ENCODE measurements around the gene LOXHD1. TPM values are rescaled to one million over a fixed set of nuclear protein-coding genes. Genes with fewer than 3 reads are reported as not detected.

LOXHD1 gene
- total RNA-seq, 1 donor from 2014 or later, result not detected

- peaks cover 17% of the 10 kb centered on the region for H3K27me3 Mint-ChIP-seq
- H3K36me3 Mint-ChIP-seq (ENCODE audit: low read depth), result no peaks in the 10 kb centered on the region
- H3K27ac Mint-ChIP-seq, result no peak overlapping the region
- no peak for DNase-seq
- intact Hi-C loops (cut with micrococcal nuclease), result no loop called here
- H3K4me3 Mint-ChIP-seq, result no peak overlapping the region
- H3K9me3 Mint-ChIP-seq, result no peaks in the 10 kb centered on the region
- peaks cover 1% of the 10 kb centered on the region for H3K4me1 Mint-ChIP-seq
These were observed 223.7 kb downstream of the LOXHD1 start for GRCh38 chr18:46433121-46433826.

GRCh38 chr18:46431522-46432171 is 225.4 kb downstream of the LOXHD1 start:
- Mint-ChIP-seq H3K36me3 (ENCODE audit: low read depth) (no peaks in the 10 kb centered on the region), H3K27me3 (peaks cover 17% of the 10 kb centered on the region), H3K27ac (no peak overlapping the region), H3K9me3 (no peaks in the 10 kb centered on the region), H3K4me3 (no peak overlapping the region), H3K4me1 (peaks cover 1% of the 10 kb centered on the region)
- intact Hi-C loops (cut with micrococcal nuclease), result no loop called here
- no peak for DNase-seq

GRCh38 chr18:46429649-46430224 is 227.3 kb downstream of the LOXHD1 start:
- Mint-ChIP-seq H3K36me3 (ENCODE audit: low read depth) (no peaks in the 10 kb centered on the region), H3K4me3 (no peak overlapping the region), H3K27ac (no peak overlapping the region), H3K4me1 (peaks cover 1% of the 10 kb centered on the region), H3K9me3 (no peaks in the 10 kb centered on the region), H3K27me3 (peaks cover 17% of the 10 kb centered on the region)
- intact Hi-C loops (cut with micrococcal nuclease), result no loop called here
- DNase-seq, result no peak

GRCh38 chr18:46429130-46429529 is 227.9 kb downstream of the LOXHD1 start:
- H3K4me1 Mint-ChIP-seq, result peaks cover 1% of the 10 kb centered on the region
- H3K4me3 Mint-ChIP-seq, result no peak overlapping the region
- intact Hi-C loops (cut with micrococcal nuclease), result no loop called here
- no peaks in the 10 kb centered on the region for H3K36me3 Mint-ChIP-seq (ENCODE audit: low read depth)
- H3K27ac Mint-ChIP-seq, result no peak overlapping the region
- H3K27me3 Mint-ChIP-seq, result peaks cover 17% of the 10 kb centered on the region
- no peaks in the 10 kb centered on the region for H3K9me3 Mint-ChIP-seq
- DNase-seq, result no peak

- H3K9me3 Mint-ChIP-seq, result no peaks in the 10 kb centered on the region
- H3K27me3 Mint-ChIP-seq, result peaks cover 17% of the 10 kb centered on the region
- DNase-seq, result no peak
- H3K36me3 Mint-ChIP-seq (ENCODE audit: low read depth), result no peaks in the 10 kb centered on the region
- H3K4me3 Mint-ChIP-seq, result no peak overlapping the region
- intact Hi-C loops (cut with micrococcal nuclease), result no loop called here
- H3K4me1 Mint-ChIP-seq, result peaks cover 1% of the 10 kb centered on the region
- no peak overlapping the region for H3K27ac Mint-ChIP-seq
These were observed 228.7 kb downstream of the LOXHD1 start for GRCh38 chr18:46428368-46428767.

GRCh38 chr18:46427216-46427995 is 229.6 kb downstream of the LOXHD1 start:
- peaks cover 1% of the 10 kb centered on the region for H3K4me1 Mint-ChIP-seq
- H3K36me3 Mint-ChIP-seq (ENCODE audit: low read depth), result no peaks in the 10 kb centered on the region
- H3K9me3 Mint-ChIP-seq, result no peaks in the 10 kb centered on the region
- H3K27ac Mint-ChIP-seq, result no peak overlapping the region
- no peak for DNase-seq
- no peak overlapping the region for H3K4me3 Mint-ChIP-seq
- intact Hi-C loops (cut with micrococcal nuclease), result no loop called here
- H3K27me3 Mint-ChIP-seq, result peaks cover 17% of the 10 kb centered on the region

Other genes starting within 250 kb of the LOXHD1 start
- gene ST8SIA5, start 99.8 kb upstream of the LOXHD1 start, total RNA-seq, result not detected in 2 replicates